Measurements from ENCODE around the gene YTHDC1.

Gene YTHDC1

DNA sequence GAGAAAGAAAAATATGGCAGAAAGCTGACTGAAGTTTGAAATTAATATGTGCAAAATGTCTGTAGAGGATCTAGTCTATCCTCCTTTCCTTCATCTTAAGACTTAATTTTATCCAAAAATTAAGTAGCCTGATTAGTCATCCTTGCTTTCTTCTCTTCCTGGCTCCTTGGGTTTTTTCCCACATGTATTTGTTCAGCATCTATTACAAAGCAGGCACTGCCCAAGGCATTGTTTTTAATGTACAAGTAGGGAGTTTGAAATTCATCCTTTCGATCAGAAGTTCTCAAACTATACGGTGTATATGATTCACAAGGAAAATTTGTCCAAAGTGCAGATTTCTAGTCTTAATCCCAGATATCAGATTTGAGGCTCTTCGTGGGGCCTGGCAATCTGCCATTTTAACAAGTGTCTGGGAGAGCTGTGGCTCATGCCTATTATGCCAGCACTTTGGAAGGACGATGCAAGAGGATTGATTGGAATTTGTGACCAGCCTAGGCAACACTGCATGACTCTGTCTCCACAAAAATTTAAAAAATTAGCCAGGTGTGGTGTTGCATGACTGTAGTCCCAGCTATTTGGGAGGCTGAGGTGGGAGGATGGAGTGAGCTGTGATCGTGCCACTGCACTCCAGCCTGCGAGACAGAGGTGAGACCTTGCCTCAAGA, 19.4 kb upstream of the YTHDC1 start:
- Histone ChIP-seq H3K9ac (no peak overlapping the region), H3K4me3 (IDR thresholded peaks at IDR 0.05; ENCODE audit: insufficient read depth, low read depth, low read length) (no peak overlapping the region), H3K4me2 (no peak overlapping the region), H3K27me3 (ENCODE audit: insufficient read depth, low read depth) (no peaks in the 10 kb centered on the region), H3K27ac (no peak overlapping the region), H4K20me1 (ENCODE audit: insufficient read depth) (no peaks in the 10 kb centered on the region), H3K4me1 (ENCODE audit: low read depth, poor library complexity, severe bottlenecking) (no peaks in the 10 kb centered on the region), H3K36me3 (ENCODE audit: insufficient read depth) (no peaks in the 10 kb centered on the region), H3K79me2 (ENCODE audit: insufficient read depth, low read depth) (no peaks in the 10 kb centered on the region), H2AFZ (ENCODE audit: low read depth) (no peak overlapping the region)
- TF ChIP-seq, protein P1, sequence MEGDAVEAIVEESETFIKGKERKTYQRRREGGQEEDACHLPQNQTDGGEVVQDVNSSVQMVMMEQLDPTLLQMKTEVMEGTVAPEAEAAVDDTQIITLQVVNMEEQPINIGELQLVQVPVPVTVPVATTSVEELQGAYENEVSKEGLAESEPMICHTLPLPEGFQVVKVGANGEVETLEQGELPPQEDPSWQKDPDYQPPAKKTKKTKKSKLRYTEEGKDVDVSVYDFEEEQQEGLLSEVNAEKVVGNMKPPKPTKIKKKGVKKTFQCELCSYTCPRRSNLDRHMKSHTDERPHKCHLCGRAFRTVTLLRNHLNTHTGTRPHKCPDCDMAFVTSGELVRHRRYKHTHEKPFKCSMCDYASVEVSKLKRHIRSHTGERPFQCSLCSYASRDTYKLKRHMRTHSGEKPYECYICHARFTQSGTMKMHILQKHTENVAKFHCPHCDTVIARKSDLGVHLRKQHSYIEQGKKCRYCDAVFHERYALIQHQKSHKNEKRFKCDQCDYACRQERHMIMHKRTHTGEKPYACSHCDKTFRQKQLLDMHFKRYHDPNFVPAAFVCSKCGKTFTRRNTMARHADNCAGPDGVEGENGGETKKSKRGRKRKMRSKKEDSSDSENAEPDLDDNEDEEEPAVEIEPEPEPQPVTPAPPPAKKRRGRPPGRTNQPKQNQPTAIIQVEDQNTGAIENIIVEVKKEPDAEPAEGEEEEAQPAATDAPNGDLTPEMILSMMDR (conservative IDR thresholded peaks at IDR 0.05; ENCODE audit: low read depth, low read length) = no peak

DNA sequence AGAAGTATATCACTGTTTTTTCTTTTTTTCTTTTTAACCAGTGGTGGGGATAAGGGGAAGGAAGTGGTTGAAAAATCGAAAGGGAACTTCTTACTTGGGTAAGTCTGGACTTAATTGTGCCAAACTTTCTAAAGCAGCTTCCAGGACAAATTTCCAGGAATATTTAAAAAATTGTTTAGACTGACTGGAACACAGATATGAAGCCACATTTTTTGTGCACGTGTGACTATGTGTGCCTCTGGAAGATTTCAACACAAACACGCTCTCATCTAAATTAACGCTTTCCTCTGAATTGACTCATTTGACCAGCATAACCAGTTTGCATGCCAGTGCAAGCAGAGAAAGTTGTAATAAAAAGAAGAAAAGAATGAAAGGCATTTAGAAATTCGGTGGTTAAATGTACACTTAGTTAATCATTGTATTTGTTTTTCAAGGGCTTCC, 18.8 kb upstream of the YTHDC1 start:
- Histone ChIP-seq H3K27ac (no peak overlapping the region), H3K4me1 (ENCODE audit: low read depth, poor library complexity, severe bottlenecking) (no peaks in the 10 kb centered on the region), H3K79me2 (ENCODE audit: insufficient read depth, low read depth) (no peaks in the 10 kb centered on the region), H3K36me3 (ENCODE audit: insufficient read depth) (no peaks in the 10 kb centered on the region), H3K9ac (no peak overlapping the region), H2AFZ (ENCODE audit: low read depth) (no peak overlapping the region), H3K27me3 (ENCODE audit: insufficient read depth, low read depth) (no peaks in the 10 kb centered on the region), H3K4me3 (IDR thresholded peaks at IDR 0.05; ENCODE audit: insufficient read depth, low read depth, low read length) (no peak overlapping the region), H3K4me2 (no peak overlapping the region), H4K20me1 (ENCODE audit: insufficient read depth) (no peaks in the 10 kb centered on the region)
- TF ChIP-seq, protein P1 (conservative IDR thresholded peaks at IDR 0.05; ENCODE audit: low read depth, low read length) = no peak

DNA sequence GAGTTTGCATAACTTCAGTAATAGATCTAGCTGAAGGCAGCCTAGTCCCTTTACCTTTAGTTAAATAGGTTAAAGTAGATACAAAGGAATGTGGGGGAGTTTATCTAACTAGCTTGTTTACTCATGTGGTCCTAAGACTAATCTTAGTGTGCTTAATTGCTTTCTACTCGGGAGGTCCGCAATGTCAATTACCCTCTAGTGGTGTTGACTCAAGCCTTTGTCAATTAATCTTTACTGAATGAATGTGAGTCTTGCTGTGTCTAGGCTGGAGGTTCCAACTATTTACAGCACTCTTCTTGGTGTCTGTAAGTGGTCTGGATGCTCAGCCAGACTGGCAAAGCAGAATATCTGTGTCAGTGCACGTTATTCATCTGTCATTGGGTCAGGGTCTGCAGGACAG, 17.9 kb upstream of the YTHDC1 start:
- no peaks in the 10 kb centered on the region for H3K79me2 ChIP-seq (ENCODE audit: insufficient read depth, low read depth)
- TF ChIP-seq, protein P1 (conservative IDR thresholded peaks at IDR 0.05; ENCODE audit: low read depth, low read length) = no peak
- no peak overlapping the region for H3K4me2 ChIP-seq
- no peak overlapping the region for H3K4me3 ChIP-seq (IDR thresholded peaks at IDR 0.05; ENCODE audit: insufficient read depth, low read depth, low read length)
- H4K20me1 ChIP-seq (ENCODE audit: insufficient read depth) = no peaks in the 10 kb centered on the region
- no peak overlapping the region for H3K9ac ChIP-seq
- no peak overlapping the region for H2AFZ ChIP-seq (ENCODE audit: low read depth)
- no peaks in the 10 kb centered on the region for H3K4me1 ChIP-seq (ENCODE audit: low read depth, poor library complexity, severe bottlenecking)
- no peak overlapping the region for H3K27ac ChIP-seq
- H3K27me3 ChIP-seq (ENCODE audit: insufficient read depth, low read depth) = no peaks in the 10 kb centered on the region
- H3K36me3 ChIP-seq (ENCODE audit: insufficient read depth) = no peaks in the 10 kb centered on the region

DNA sequence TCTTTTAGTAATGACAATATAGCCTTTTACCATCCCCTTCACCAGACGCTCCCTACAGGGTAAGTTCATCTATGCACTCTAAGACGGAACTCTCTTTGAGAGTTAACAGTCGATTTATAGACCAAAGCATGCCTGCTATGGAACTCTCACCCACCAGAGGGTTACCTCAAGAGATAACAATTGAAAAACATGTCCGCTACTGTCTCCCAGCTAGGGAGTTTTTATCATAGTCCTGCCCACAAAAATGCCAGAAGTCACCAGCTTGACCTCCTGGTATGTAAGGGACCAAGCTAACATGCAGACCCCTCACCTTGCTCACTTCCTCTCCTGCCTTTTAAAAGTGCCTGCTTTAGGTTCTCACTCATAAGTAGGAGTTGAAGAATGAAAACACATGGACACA, 16.7 kb upstream of the YTHDC1 start:
- no peak overlapping the region for H3K4me2 ChIP-seq
- no peak overlapping the region for H3K4me3 ChIP-seq (IDR thresholded peaks at IDR 0.05; ENCODE audit: insufficient read depth, low read depth, low read length)
- H3K27ac ChIP-seq = no peak overlapping the region
- no peak overlapping the region for H3K9ac ChIP-seq
- H4K20me1 ChIP-seq (ENCODE audit: insufficient read depth) = no peaks in the 10 kb centered on the region
- no peaks in the 10 kb centered on the region for H3K4me1 ChIP-seq (ENCODE audit: low read depth, poor library complexity, severe bottlenecking)
- TF ChIP-seq, protein P1 (conservative IDR thresholded peaks at IDR 0.05; ENCODE audit: low read depth, low read length) = no peak
- H3K27me3 ChIP-seq (ENCODE audit: insufficient read depth, low read depth) = no peaks in the 10 kb centered on the region
- no peaks in the 10 kb centered on the region for H3K79me2 ChIP-seq (ENCODE audit: insufficient read depth, low read depth)
- no peaks in the 10 kb centered on the region for H3K36me3 ChIP-seq (ENCODE audit: insufficient read depth)
- no peak overlapping the region for H2AFZ ChIP-seq (ENCODE audit: low read depth)

Data from KMS-11 (cell line).